Cardiac fibroblast (primary cell): ENCODE measurements around the gene ARHGDIB.

Experiments
- DNase-seq, 2 donors: peaks; one replicate each; pipeline versions ENCODE4 v3.0.0 to v3.0.0-alpha.2; 2010; ENCODE audit warnings: low read depth in 2 of 2
- H3K4me3 ChIP-seq, 2 donors: replicated peaks in 1 of 2; 1 replicate in 1 of 2; 2 replicates in 1 of 2; pipeline ENCODE4 v1.5.1; 2011; ENCODE audit warnings: low read depth in 2 of 2, low read length in 2 of 2, mild to moderate bottlenecking in 2 of 2, moderate library complexity in 1 of 2
- TF ChIP-seq, protein P1 (sequence below): IDR thresholded peaks from one replicate; pipeline ENCODE4 v1.5.1; 2011; ENCODE audit warnings: low read depth, mild to moderate bottlenecking, low read length, inconsistent platforms

ARHGDIB gene

DNA sequence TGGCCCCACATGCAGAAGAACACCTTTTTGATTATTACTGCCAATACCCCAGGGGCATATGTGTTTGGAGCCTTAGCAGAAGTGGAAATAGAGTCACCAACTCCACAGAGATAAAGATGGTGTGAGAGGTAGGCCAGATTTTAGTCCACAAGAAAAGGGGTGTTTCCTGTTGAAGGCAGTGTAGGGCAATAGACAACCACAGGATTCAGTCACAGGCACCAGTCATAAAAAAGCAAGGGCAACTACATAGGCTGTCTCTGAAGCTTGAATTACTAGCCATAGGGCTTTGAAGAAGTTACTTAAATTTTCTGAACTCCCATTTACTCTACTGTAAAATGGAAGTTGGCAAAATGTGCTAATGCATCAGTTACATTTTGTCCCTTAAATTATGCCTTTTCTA is 41.9 kb downstream of the ARHGDIB start:
- TF ChIP-seq, protein P1, sequence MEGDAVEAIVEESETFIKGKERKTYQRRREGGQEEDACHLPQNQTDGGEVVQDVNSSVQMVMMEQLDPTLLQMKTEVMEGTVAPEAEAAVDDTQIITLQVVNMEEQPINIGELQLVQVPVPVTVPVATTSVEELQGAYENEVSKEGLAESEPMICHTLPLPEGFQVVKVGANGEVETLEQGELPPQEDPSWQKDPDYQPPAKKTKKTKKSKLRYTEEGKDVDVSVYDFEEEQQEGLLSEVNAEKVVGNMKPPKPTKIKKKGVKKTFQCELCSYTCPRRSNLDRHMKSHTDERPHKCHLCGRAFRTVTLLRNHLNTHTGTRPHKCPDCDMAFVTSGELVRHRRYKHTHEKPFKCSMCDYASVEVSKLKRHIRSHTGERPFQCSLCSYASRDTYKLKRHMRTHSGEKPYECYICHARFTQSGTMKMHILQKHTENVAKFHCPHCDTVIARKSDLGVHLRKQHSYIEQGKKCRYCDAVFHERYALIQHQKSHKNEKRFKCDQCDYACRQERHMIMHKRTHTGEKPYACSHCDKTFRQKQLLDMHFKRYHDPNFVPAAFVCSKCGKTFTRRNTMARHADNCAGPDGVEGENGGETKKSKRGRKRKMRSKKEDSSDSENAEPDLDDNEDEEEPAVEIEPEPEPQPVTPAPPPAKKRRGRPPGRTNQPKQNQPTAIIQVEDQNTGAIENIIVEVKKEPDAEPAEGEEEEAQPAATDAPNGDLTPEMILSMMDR, result no peak
- DNase-seq, result no peak

GRCh38 chr12:14915736-14916135 is 45.7 kb downstream of the ARHGDIB start:
- H3K4me3 ChIP-seq, result no peak overlapping the region
- TF ChIP-seq, protein P1, result no peak
- no peak for DNase-seq

More for the DNA sequence above, 41.9 kb downstream of the ARHGDIB start:
- H3K4me3 ChIP-seq, result no peak overlapping the region

GRCh38 chr12:14913381-14913781 is 48.0 kb downstream of the ARHGDIB start:
- TF ChIP-seq, protein P1, result no peak
- DNase-seq, result peak in 1 of 2 donors; percentile 72
- no peak overlapping the region for H3K4me3 ChIP-seq

DNA sequence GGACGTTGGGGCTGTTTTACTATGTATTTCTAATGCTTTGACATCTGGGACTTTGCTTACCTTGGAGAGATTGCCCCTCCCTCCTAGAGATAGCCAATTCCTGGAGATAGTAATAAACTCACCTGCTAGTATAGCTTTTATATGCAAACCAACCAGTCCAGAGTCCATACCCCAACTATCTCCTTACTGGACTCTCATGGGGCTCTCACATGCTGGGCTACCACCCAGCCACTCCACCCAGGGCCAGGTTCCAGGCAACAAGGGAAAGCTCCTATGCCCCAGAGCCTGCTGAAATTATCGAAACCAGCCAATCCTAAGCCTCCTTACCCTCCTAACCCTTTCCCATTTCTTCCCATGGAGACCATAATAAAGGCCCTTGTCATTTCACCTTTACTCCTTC is 50.3 kb downstream of the ARHGDIB start:
- TF ChIP-seq, protein P1, result no peak
- DNase-seq, result no peak
- no peak overlapping the region for H3K4me3 ChIP-seq

- TF ChIP-seq, protein P1, result no peak
- peak overlapping the region in 1 of 2 donors; percentile 22 for H3K4me3 ChIP-seq
- peak; percentile 63 to 82 for DNase-seq
Observed at GRCh38 chr12:14910090-14910915, 51.1 kb downstream of the ARHGDIB start.

DNA sequence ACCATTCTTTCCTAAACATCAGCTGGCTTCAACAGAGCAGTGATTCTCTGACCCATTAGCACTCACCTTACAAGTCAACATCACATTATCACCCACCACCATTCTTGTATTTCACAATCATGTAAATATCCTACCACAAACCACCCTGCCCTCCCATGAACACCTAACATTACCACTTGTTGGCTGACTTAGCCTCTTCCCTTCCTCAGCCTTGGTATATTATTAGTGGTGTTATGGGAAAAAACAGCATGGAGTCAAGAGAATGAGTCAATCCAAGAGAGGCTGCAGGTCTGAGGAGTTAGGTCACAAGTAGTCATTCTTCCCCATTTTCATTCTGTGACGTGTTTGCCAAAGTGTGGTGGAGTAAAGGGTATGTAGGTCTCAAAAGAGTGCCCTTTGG is 53.4 kb downstream of the ARHGDIB start:
- no peak overlapping the region for H3K4me3 ChIP-seq
- DNase-seq, result no peak
- TF ChIP-seq, protein P1, result no peak
